Measurements from ENCODE around the gene CSDE1. TPM values are rescaled to one million over a fixed set of nuclear protein-coding genes. Genes with fewer than 3 reads are reported as not detected.
"Not testable (repeated sequence)": the region's sequence is repeated elsewhere in the genome, so short reads cannot be mapped to it uniquely, and the experiment has no call there.

The CSDE1 gene
- total RNA-seq, 2 experiments from 2014 or later = 519 to 530 TPM

DNA sequence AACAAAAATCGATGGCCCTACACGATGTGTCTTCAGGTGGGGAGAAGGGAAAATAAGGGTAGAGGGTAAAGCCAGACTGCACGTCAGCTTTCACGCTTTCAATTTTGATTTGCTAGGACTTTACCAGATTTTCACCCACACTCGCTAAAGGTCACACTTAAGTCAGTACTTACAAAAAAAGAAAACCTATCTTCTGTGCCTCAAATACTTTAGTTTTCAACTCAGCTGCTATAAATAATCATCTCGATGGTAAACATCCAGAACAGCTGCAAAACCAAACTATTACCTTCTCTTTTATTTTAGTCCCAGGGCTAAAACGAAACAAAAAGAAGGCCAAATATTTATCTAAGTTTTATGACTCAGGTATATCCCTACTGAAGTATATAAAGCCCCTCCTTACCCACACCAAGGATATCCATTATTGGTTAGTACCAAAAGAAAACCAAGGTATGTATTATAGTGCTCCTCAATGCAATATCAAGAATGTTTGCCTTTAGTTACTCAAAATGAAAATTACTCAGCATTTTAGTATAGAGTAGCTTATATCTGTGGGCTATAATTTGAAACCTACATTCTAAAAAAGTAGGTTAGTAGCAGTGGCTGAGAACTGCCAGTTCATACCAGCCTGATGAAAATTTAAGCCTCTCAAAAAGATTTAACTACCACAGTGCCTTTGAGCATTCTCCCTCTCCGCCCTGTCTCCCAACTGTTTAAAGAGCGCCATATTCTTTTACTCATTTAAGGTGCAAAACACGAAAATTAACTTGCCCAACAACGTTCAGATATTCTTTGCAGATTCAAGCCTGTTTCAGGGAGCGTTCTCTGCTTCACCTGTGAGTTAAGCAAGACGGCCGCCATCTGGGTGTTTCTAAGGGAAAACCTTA, 1.5 kb downstream of the CSDE1 start:
- DNase-seq = no peak

DNA sequence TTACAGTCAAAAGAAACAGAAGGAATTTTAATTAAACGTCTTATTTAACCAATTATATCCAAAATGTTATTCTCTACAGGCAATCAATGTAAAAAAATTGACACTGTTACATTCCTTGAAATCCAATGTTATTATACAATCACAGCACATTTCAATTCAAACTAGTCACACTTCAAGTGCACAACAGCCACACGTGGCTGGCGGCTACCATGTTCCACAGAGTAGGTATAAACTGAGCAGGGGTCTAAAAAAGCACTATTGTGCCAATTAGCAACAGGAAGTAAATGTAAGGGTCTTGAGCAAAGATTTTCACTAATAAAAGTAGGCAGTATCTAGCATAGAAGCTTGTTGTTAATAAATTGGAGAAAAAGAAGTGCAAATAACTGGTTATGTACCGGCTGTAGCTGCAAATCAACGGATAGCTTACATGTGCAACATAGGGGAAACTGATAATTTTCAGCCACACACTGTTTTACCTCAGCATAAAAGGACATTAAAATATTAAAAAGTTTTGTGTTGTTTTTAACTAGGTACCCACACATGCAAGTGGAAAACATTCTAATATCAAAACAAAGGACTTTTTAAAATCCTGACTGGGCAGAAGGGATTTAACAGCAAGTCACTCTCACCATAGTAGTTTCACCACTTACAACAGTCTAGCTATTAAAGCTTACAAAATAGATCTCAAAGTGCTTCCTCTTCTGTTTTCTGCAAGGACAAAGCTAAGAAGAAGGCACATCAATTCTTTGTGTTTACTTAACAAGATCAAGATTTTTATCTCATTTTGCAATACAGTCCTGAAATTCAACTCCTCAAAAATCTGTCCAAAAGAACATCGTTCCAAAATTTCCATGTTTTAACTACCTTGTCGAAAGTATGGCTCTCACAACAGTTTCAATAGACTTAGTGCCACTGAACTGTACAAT, 2.5 kb downstream of the CSDE1 start:
- H3K27ac Mint-ChIP-seq = peak overlapping the region; percentile 100
- no peaks in the 10 kb centered on the region for H3K9me3 Mint-ChIP-seq
- peaks cover 50% of the 10 kb centered on the region for H3K36me3 Mint-ChIP-seq
- H3K27me3 Mint-ChIP-seq = no peaks in the 10 kb centered on the region
- no peak for DNase-seq
- H3K4me1 Mint-ChIP-seq = peaks cover 65% of the 10 kb centered on the region
- peak overlapping the region; percentile 98 for H3K4me3 Mint-ChIP-seq

More for the DNA sequence above, 1.5 kb downstream of the CSDE1 start:
- H3K36me3 Mint-ChIP-seq = peaks cover 42% of the 10 kb centered on the region
- H3K4me1 Mint-ChIP-seq = peaks cover 56% of the 10 kb centered on the region
- H3K27me3 Mint-ChIP-seq = no peaks in the 10 kb centered on the region
- peak overlapping the region; percentile 98 for H3K4me3 Mint-ChIP-seq
- H3K9me3 Mint-ChIP-seq = no peaks in the 10 kb centered on the region
- peak overlapping the region; percentile 100 for H3K27ac Mint-ChIP-seq

DNA sequence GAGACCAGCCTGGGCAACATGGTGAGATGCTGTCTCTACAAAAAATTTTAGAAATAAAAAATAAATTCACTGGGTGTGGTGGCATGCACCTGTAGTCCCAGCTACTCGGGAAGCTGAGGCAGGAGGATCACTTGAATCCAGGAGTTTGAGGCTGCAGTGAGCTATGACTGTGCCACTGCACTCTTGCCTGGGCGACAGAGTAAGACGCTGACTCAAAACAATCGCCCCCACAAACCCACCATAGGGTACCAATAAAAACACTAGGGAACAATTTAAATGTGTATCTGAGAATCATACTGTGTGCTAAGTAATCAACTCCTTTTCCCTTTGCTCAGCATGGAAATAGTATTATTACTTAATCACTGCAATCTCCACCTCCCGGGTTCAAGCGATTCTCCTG, 4.1 kb downstream of the CSDE1 start:
- Mint-ChIP-seq H3K4me3 (peak overlapping the region; percentile 98), H3K36me3 (peaks cover 61% of the 10 kb centered on the region), H3K4me1 (peaks cover 75% of the 10 kb centered on the region), H3K27ac (peak overlapping the region; percentile 100)
- not testable (repeated sequence) for H3K9me3 Mint-ChIP-seq, H3K27me3 Mint-ChIP-seq
- DNase-seq = peak; percentile 17

DNA sequence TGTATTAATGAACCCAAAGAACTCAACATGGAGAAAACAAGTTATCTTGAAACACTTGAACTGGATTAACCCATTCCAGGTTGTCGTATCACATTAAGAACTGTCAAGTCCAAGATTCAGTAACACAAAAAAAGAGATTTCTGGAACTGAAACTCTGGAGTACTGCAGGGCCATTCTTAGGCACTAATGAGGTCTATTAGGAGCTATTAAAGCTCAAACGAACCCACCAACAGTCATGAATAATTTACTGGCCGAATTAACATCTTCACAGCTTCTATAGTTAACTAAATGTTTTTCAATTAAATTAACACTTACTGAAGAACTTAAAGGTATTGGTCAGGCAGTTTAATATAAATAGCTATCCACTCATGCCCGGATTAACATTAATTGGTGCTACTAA, 4.6 kb downstream of the CSDE1 start:
- no peak for DNase-seq
- Mint-ChIP-seq H3K9me3 (no peaks in the 10 kb centered on the region), H3K27me3 (no peaks in the 10 kb centered on the region), H3K4me3 (peak overlapping the region; percentile 33), H3K4me1 (peaks cover 75% of the 10 kb centered on the region), H3K36me3 (peaks cover 66% of the 10 kb centered on the region), H3K27ac (no peak overlapping the region)

DNA sequence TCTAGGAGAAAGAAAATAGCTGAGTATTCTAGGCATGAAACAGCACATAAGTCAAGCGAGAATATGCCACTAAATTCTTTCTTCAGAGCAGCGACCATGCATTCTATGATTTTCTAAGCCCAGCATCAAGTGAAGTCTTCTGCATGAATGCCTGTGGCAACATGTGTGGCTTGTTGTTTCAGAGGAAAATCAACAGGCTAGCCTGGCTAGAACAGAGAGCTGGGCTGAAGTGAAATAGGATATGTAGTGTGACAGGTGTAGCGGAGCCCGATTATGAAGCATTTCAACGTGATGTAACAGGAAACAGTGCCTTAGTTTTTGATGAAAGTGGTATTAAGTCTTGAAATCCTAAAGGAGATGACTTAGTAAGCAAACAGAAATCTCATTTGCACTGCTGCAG, 7.0 kb downstream of the CSDE1 start:
- Mint-ChIP-seq H3K36me3 (peaks cover 59% of the 10 kb centered on the region), H3K27me3 (no peaks in the 10 kb centered on the region), H3K27ac (peak overlapping the region; percentile 11), H3K4me3 (no peak overlapping the region), H3K4me1 (peaks cover 82% of the 10 kb centered on the region), H3K9me3 (no peaks in the 10 kb centered on the region)
- DNase-seq = no peak

DNA sequence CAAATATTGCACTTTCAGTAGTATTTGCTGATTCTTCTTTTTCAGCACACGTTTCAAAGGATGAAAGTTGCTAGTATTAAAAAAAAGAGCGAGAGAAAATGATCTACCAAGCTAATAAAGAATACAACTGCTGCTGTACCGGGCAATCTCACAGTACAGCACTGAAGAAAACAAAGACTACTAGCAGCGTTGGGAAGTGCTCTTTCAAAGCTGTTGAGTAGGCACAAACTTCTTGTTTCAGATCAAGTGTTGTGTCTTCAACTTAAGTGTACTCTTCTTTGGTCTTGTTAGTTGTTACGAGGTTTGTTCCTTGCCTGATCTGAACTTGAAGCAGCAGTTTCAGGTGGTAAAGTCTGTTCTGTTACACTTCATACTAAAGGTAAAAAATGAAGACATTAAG, 7.9 kb downstream of the CSDE1 start:
- Mint-ChIP-seq H3K36me3 (peaks cover 55% of the 10 kb centered on the region), H3K27ac (no peak overlapping the region)

DNA sequence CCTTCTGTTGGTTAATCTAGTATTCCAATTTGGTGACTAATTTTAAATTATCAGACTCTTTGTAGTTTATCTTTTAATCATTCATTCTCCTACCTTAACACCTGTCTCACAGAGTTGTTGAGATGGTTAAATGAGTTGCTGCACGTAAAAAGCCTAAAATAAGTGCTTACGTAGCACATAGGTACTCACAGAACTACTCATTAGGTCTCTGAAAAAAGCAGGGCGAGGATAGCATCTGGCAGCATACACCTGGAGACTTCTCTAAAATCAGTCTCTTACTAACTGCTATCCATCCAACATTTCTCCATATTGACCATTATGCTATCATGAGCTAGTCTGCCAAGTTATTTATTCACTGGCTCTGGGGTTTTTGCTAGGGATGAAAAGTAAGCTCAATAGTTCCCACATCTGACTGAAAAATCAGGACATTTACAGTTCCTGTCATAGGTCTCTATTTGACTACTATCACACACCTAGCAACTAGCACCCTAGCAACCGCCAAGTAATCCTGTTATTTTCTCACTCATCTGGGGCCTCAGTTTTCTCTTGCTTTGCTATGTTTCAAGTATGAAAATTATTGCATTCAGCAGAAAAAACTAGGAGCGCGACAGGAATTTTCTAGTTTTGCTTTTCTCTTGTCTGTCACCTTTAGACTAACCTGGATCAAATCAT, 11.2 kb downstream of the CSDE1 start:
- no peak for DNase-seq
- H3K27ac Mint-ChIP-seq = peak overlapping the region; percentile 45
- H3K4me3 Mint-ChIP-seq = no peak overlapping the region

More for the DNA sequence above, 7.9 kb downstream of the CSDE1 start:
- H3K9me3 Mint-ChIP-seq = no peaks in the 10 kb centered on the region
- H3K4me1 Mint-ChIP-seq = peaks cover 82% of the 10 kb centered on the region
- no peak for DNase-seq
- H3K4me3 Mint-ChIP-seq = no peak overlapping the region
- no peaks in the 10 kb centered on the region for H3K27me3 Mint-ChIP-seq

DNA sequence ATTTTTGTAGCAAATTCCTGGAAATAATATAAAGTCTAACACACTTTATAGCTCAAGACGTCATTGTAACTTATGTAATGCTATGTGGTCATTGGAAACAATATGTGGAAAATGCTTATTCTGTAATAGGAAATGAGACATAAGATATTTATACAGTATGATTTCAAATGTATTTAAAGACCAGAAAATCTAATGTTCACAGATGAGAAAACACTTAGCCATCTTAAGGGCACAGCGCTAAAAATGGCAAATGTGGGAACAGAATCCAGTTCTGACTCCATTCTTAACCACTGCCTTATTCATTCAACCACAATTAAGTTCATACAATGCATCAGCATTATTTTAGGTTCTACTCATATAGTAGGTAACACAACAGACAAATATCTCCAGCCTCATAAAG, 12.5 kb downstream of the CSDE1 start:
- no peaks in the 10 kb centered on the region for H3K9me3 Mint-ChIP-seq
- H3K27ac Mint-ChIP-seq = no peak overlapping the region
- peaks cover 65% of the 10 kb centered on the region for H3K4me1 Mint-ChIP-seq
- peaks cover 49% of the 10 kb centered on the region for H3K36me3 Mint-ChIP-seq
- no peak for DNase-seq
- H3K4me3 Mint-ChIP-seq = no peak overlapping the region
- no peaks in the 10 kb centered on the region for H3K27me3 Mint-ChIP-seq

More for the DNA sequence above, 11.2 kb downstream of the CSDE1 start:
- Mint-ChIP-seq H3K4me1 (peaks cover 67% of the 10 kb centered on the region), H3K36me3 (peaks cover 54% of the 10 kb centered on the region), H3K27me3 (no peaks in the 10 kb centered on the region), H3K9me3 (no peaks in the 10 kb centered on the region)

DNA sequence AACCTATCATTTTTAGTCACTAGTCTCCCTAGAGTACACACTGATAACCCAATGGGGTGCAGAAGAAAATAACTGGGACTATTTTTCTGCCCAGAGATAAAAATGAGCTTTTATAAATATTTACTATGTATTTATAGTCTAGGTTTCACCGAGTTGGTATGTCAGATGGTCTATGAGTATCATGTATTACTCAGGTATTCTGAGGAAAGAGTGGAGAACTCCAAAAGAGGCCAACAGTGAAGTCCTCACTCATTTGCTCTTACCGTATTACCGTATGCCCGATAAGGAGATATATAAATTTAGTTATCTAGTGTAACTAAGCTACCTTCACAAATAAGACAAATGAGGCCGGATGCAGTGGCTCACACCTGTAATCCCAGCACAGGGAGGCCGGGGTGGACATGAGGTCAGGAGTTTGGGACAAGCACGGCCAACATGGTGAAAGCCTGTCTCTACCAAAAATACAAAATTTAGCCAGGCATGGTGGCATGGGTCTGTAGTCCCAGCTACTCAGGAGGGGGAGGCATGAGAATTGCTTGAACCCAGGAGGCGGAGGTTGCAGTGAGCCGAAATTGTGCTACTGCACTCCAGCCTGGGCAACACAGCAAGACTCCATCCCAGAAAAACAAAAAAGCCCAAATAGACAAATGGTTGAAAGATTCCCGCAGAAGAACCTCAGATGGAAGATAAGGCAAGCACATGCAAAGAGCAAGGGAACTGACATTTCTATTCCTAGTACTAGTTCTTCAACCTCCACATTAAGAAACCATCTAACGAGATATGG, 15.6 kb downstream of the CSDE1 start:
- Mint-ChIP-seq H3K4me3 (no peak overlapping the region), H3K9me3 (no peaks in the 10 kb centered on the region), H3K4me1 (peaks cover 45% of the 10 kb centered on the region), H3K27me3 (no peaks in the 10 kb centered on the region), H3K36me3 (peaks cover 35% of the 10 kb centered on the region), H3K27ac (no peak overlapping the region)
- DNase-seq = no peak

DNA sequence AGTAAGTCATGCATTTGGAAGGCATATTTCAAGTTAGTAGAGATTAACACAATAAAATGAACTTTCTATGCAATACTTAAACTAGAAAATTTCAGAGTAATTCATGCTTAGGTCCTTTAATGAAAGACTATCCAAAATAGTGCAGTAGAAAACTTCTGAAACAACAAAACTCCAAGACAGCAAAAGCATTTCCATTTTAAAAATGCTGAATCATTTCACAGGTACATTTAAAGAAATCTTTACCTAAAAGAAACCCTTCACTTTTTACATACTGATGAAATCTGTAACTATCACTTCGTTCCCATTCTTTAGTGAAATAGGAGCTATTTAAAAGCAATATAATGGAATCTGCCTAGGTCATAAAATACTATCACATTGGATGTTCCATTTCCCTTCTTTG, 17.5 kb downstream of the CSDE1 start:
- Mint-ChIP-seq H3K27me3 (no peaks in the 10 kb centered on the region), H3K9me3 (no peaks in the 10 kb centered on the region), H3K4me1 (peaks cover 27% of the 10 kb centered on the region), H3K27ac (peak overlapping the region; percentile 13), H3K4me3 (no peak overlapping the region), H3K36me3 (peaks cover 38% of the 10 kb centered on the region)
- no peak for DNase-seq

DNA sequence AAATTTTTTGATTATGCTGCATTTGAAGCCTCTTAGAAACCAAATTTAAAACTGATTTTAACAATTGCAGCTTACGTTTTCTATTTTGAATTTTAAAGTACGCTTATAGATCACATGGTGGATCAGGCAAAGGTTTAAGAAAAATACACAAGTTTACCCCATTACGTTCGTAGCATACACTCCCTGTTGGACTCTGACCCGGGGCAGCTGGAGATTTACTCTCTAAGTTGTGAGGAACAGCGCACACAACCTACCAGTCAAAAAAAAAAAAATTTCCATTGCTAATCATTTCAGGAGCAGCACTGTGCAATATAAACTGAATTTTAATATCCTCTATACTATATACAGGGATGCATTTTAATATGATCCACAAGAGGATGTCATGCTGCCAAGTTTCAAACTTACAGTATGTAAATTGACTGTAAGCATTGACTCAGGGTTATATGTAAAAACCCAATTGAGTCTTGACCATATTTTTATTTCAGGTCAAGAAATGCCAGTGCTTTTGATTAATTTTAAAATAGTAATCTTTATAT, 20.4 kb downstream of the CSDE1 start:
- Mint-ChIP-seq H3K27me3 (no peaks in the 10 kb centered on the region), H3K27ac (no peak overlapping the region)

DNA sequence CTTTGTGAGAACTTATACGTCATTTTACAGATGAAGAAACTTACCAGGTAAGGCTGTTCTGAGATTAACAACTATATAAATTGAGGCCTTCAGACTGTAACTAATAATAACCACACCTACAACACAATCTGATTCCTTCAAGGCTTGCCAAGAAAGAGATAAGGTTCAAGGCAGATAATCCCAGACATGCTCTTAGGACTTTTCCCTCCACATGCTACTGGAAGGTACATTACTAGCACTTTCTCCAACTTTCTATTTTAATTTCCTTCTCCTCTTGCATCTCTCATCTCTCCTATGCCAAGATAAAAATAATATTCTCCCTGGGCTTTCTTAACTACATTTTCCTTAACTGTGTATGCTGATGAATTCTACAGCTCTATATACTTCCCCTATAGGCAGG, 22.3 kb downstream of the CSDE1 start:
- H3K36me3 Mint-ChIP-seq = peaks cover 32% of the 10 kb centered on the region
- H3K27ac Mint-ChIP-seq = peak overlapping the region; percentile 16
- H3K4me1 Mint-ChIP-seq = peaks cover 7% of the 10 kb centered on the region
- no peak overlapping the region for H3K4me3 Mint-ChIP-seq
- DNase-seq = no peak
- no peaks in the 10 kb centered on the region for H3K9me3 Mint-ChIP-seq
- H3K27me3 Mint-ChIP-seq = no peaks in the 10 kb centered on the region

More for the DNA sequence above, 20.4 kb downstream of the CSDE1 start:
- Mint-ChIP-seq H3K4me3 (no peak overlapping the region), H3K9me3 (no peaks in the 10 kb centered on the region), H3K4me1 (peaks cover 14% of the 10 kb centered on the region), H3K36me3 (peaks cover 37% of the 10 kb centered on the region)
- DNase-seq = no peak

DNA sequence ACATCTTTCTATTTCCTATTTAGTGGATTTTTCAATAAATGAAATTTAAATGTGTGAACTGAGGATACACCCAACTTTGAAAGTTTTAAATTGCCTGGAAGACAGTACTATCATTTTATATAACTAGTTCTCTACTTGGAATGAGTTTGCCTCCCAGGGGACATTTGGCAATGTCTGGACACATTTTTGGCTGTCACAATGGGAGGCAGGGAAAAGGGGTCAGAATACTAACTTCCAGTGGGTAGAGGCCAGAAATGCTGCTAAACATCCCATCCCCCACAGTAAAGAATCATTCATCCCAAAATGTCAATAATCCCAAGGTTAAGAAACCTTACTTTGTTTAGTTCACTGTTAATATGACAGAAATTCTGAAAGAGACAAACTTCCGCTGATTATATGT, 28.0 kb downstream of the CSDE1 start:
- Mint-ChIP-seq H3K27me3 (no peaks in the 10 kb centered on the region), H3K4me3 (no peak overlapping the region), H3K4me1 (peaks cover 6% of the 10 kb centered on the region), H3K36me3 (peaks cover 38% of the 10 kb centered on the region), H3K27ac (no peak overlapping the region), H3K9me3 (no peaks in the 10 kb centered on the region)
- DNase-seq = no peak

DNA sequence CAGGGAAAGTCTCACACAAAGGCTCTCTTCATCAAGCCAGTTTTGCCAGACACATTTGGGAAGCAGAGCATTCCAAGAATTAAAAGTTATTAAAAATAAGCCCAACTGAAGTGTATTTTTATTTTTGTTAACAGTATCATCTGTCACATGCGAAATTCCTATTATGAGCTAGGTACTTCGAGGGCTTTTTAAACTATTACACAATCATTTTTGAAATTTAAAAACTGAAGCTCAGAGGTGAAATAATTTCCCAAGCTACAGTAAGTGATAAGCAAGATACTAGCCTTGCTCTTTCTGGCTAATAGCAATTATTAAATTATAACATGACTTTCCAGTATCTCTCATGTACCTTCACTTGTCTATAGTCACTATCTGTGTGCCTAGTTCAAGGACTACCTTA, 29.2 kb downstream of the CSDE1 start:
- DNase-seq = no peak
- peaks cover 9% of the 10 kb centered on the region for H3K4me1 Mint-ChIP-seq
- H3K27me3 Mint-ChIP-seq = no peaks in the 10 kb centered on the region
- peaks cover 41% of the 10 kb centered on the region for H3K36me3 Mint-ChIP-seq
- H3K27ac Mint-ChIP-seq = peak overlapping the region; percentile 62
- H3K9me3 Mint-ChIP-seq = no peaks in the 10 kb centered on the region
- H3K4me3 Mint-ChIP-seq = no peak overlapping the region
